IPS-NIHi7 (cell line): ENCODE results near the gene MKX.

ENCODE experiments used
- DNase-seq: peaks from one replicate; pipeline ENCODE4 v3.0.0; 2012; ENCODE audit warnings: mixed read lengths; ENCODE audit errors: extremely low spot score

Gene MKX

GRCh38 chr10:27745732-27746396 lies at the start of gene MKX:
Gene MKX, minus strand, starts transcription at chr10:27745819. Its CDS starts 2,404 bp downstream, at chr10:27743415.
- peak; percentile 61 for DNase-seq

- DNase-seq = no peak
Observed at GRCh38 chr10:27794157-27794556, 48.5 kb upstream of the MKX start.

- no peak for DNase-seq
Observed at GRCh38 chr10:27792216-27792615, 46.6 kb upstream of the MKX start.

GRCh38 chr10:27784272-27784671 lies 38.7 kb upstream of the MKX start:
- DNase-seq = no peak

- peak; percentile 72 for DNase-seq
Observed at GRCh38 chr10:27783660-27784059, 38.0 kb upstream of the MKX start.

GRCh38 chr10:27779462-27780015 lies 33.9 kb upstream of the MKX start:
- no peak for DNase-seq

- DNase-seq = no peak
Observed at GRCh38 chr10:27774831-27775230, 29.2 kb upstream of the MKX start.

GRCh38 chr10:27771231-27771630 lies 25.6 kb upstream of the MKX start:
- DNase-seq = no peak

- no peak for DNase-seq
Observed at GRCh38 chr10:27770181-27770580, 24.6 kb upstream of the MKX start.

- DNase-seq = no peak
Observed at GRCh38 chr10:27760867-27761266, 15.2 kb upstream of the MKX start.

GRCh38 chr10:27759483-27760272 lies 14.1 kb upstream of the MKX start:
- DNase-seq = no peak

GRCh38 chr10:27752673-27753237 lies 7.1 kb upstream of the MKX start:
- DNase-seq = no peak

- DNase-seq = no peak
Observed at GRCh38 chr10:27748601-27749000, 3.0 kb upstream of the MKX start.

GRCh38 chr10:27747096-27747451 lies 1.5 kb upstream of the MKX start:
- peak; percentile 30 for DNase-seq

- no peak for DNase-seq
Observed at GRCh38 chr10:27746397-27747095, 927 bp upstream of the MKX start.

GRCh38 chr10:27744802-27745731 lies 552 bp downstream of the MKX start:
- peak; percentile 56 for DNase-seq

GRCh38 chr10:27743877-27744801 lies 1.5 kb downstream of the MKX start:
- peak; percentile 34 for DNase-seq

GRCh38 chr10:27743012-27743876 lies 2.4 kb downstream of the MKX start:
- peak; percentile 26 for DNase-seq
